ENCODE results near the gene ACVR2B. TPM values are rescaled to one million over a fixed set of nuclear protein-coding genes. Genes with fewer than 3 reads are reported as not detected.

The ACVR2B gene
- total RNA-seq, 4 donors from 2014 or later, result 8.7 to 15.3 (median 12.6) TPM

GRCh38 chr3:38491215-38491614 lies 37.5 kb downstream of the ACVR2B start:
- 67 to 68% methylated on average over 6 of the region's 6 CpGs for WGBS, 2 donors
- H3K27ac ChIP-seq, result peak overlapping the region in 2 of 4 donors; percentile 23 to 76
- no peak for DNase-seq (ENCODE audit: low spot score in 2 of 2)
- no peaks in the 10 kb centered on the region for H3K9me3 ChIP-seq
- H3K4me3 ChIP-seq, result no peak overlapping the region
- TF ChIP-seq CTCF (IDR thresholded peaks at IDR 0.05) (no peak), EP300 (IDR thresholded peaks at IDR 0.05) (peak in 1 of 2 donors; percentile 21), POLR2A (IDR thresholded peaks at IDR 0.05) (no peak)
- H3K36me3 ChIP-seq, result peaks cover 0 to 11% (median 0%) of the 10 kb centered on the region in 3 donors
- peaks cover 0 to 24% (median 0%) of the 10 kb centered on the region in 4 donors for H3K4me1 ChIP-seq
- H3K27me3 ChIP-seq, result no peaks in the 10 kb centered on the region

GRCh38 chr3:38493031-38493430 lies 39.3 kb downstream of the ACVR2B start:
- WGBS, 2 donors, result 73 to 76% methylated on average over 4 of the region's 4 CpGs
- TF ChIP-seq POLR2A (IDR thresholded peaks at IDR 0.05) (no peak), EP300 (IDR thresholded peaks at IDR 0.05) (no peak), CTCF (IDR thresholded peaks at IDR 0.05) (no peak)
- Histone ChIP-seq H3K27ac (no peak overlapping the region), H3K36me3 (no peaks in the 10 kb centered on the region), H3K4me1 (peaks cover 0 to 31% (median 3%) of the 10 kb centered on the region in 4 donors), H3K9me3 (no peaks in the 10 kb centered on the region), H3K27me3 (no peaks in the 10 kb centered on the region), H3K4me3 (no peak overlapping the region)
- no peak for DNase-seq (ENCODE audit: low spot score in 2 of 2)

- H3K27ac ChIP-seq, result peak within 1 kb of the TSS in 3 of 4 donors; percentile 64 to 83 (median 73)
- H3K27me3 ChIP-seq, result no peaks in the 10 kb centered on the region
- no peak for TF ChIP-seq POLR2A (IDR thresholded peaks at IDR 0.05)
- peak; percentile 78 to 98 (median 93) for TF ChIP-seq CTCF (IDR thresholded peaks at IDR 0.05)
- peak; percentile 40 to 55 for TF ChIP-seq EP300 (IDR thresholded peaks at IDR 0.05)
- H3K36me3 ChIP-seq, result peaks cover 0 to 7% (median 0%) of the 10 kb centered on the region in 3 donors
- H3K9me3 ChIP-seq, result no peaks in the 10 kb centered on the region
- H3K4me1 ChIP-seq, result peaks cover 0 to 16% (median 3%) of the 10 kb centered on the region in 4 donors
- peak; percentile 81 to 82 for DNase-seq (ENCODE audit: low spot score in 2 of 2)
- WGBS, 2 donors, result 1% methylated on average over 33 to 53 of the region's 53 CpGs
- H3K4me3 ChIP-seq, result peak within 1 kb of the TSS; percentile 40 to 77 (median 64)
Measured at GRCh38 chr3:38496131-38496910, 42.6 kb downstream of the ACVR2B start, which contains the start of gene EXOG. Gene EXOG, plus strand, starts transcription at chr3:38496340. Its CDS starts 28 bp downstream, at chr3:38496368.

GRCh38 chr3:38497031-38497430 lies 43.3 kb downstream of the ACVR2B start:
- Histone ChIP-seq H3K27ac (no peak overlapping the region), H3K27me3 (no peaks in the 10 kb centered on the region), H3K9me3 (no peaks in the 10 kb centered on the region), H3K36me3 (peaks cover 0 to 14% (median 0%) of the 10 kb centered on the region in 3 donors), H3K4me1 (peaks cover 0 to 11% (median 3%) of the 10 kb centered on the region in 4 donors), H3K4me3 (peak overlapping the region; percentile 40 to 77 (median 64))
- TF ChIP-seq POLR2A (IDR thresholded peaks at IDR 0.05), result no peak
- TF ChIP-seq CTCF (IDR thresholded peaks at IDR 0.05), result no peak
- TF ChIP-seq EP300 (IDR thresholded peaks at IDR 0.05), result no peak
- DNase-seq (ENCODE audit: low spot score in 2 of 2), result no peak
- WGBS, 2 donors, result 28 to 33% methylated on average over 4 of the region's 4 CpGs
